ENCODE measurements around the gene MAD1L1.

MAD1L1 gene

DNA sequence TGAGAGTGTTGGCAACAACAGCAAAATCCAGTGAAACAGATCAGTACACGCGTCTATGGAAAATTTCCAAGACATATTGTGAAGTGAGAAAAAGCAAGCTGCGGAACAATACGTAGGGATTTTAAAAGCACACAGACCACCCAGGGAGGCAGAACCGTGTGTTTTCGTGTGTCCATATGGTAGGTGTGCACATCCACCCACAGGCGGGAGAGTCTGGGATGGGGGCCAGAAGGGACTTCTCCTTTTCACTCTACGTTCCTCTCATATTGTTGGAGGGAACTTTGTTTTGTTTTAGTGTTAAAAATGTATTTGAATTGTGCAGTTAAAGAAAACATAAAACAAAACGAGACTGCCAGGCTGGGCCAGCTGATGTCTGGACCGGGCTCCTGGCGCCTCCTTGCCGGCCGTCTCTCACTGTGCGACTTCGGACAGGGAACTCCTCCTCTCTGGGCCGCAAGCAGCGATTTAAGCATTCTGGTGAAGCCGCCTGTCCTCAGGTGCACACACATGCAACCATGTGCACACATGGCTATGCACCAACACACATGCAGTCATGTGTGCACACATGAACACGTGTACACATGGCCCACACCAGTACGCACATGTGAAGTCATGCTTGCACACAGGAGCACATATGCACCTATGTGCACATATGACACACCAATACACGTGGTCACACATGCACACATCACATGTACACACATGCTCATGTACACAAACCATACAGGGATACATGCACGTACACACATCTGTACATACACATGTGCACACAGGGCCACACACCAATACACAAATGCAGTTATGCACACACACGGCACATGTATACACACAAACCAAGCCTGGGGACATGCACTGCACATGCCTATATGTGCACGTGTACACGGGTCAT, 421.5 kb downstream of the MAD1L1 start:
- in situ Hi-C loops (cut with MboI; ENCODE audit: low sequenced_read_pairs), result no loop called here
- Histone ChIP-seq H3K9me3 (no peaks in the 10 kb centered on the region), H3K27me3 (ENCODE audit: low read depth) (no peaks in the 10 kb centered on the region), H3K4me3 (no peak overlapping the region), H3K36me3 (replicated peaks) (no peaks in the 10 kb centered on the region), H3K4me1 (no peaks in the 10 kb centered on the region)
- no peak for DNase-seq (ENCODE audit: low spot score in 2 of 2)

DNA sequence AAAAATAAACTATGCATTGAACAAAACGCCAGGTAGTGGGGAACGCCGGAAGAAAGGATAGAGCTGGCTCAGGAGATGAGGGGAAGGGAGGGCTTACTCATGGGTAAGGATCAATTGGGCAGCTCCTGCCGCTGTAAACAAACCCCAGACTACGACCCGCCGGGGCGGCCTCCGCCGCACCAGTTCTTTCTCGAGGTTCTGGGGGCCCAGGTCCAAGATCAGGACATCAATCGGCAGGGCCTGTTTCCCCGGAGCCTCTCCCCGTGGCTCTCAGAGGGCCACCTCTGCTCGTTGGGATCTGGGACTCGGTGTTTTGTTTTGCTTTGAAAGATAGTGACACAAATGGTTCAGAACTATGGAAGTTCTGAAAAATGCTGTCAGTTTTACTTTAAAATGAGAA, 422.2 kb downstream of the MAD1L1 start:
- in situ Hi-C loops (cut with MboI; ENCODE audit: low sequenced_read_pairs), result no loop called here
- no peaks in the 10 kb centered on the region for H3K9me3 ChIP-seq
- no peak overlapping the region for H3K4me3 ChIP-seq
- H3K36me3 ChIP-seq (replicated peaks), result no peaks in the 10 kb centered on the region
- no peaks in the 10 kb centered on the region for H3K27me3 ChIP-seq (ENCODE audit: low read depth)
- no peaks in the 10 kb centered on the region for H3K4me1 ChIP-seq
- DNase-seq (ENCODE audit: low spot score in 2 of 2), result no peak

DNA sequence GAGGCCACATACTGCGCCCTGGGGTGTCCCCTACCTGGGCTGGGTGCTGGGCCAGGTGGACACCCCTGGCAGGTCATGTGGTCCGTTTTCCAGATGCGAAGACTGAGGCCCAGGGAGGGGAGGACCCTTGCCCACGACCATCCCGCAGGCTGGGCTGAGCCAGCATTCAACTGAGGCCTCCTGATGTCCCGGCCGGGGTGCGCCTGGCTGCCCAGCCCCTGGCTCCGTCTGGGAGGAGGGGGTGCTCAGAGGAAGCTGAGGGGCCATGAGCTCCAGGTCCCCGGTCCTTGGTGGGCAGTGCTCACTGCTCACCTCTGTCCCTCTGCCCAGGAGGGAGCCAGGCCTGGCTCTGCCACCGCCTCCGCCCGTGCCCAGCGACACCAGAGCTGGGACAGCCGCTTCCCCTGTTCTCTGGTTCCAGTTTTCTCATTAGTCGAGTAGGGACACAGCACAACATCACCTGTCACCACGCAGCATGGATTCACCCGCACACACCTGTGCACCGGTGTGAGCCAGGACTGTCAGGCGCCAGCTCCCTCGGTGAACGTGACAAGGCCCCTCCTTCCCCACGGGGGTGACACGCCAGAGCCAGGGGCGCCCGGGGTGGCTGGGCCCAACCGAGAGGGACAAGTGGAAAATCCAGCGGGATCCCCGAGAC, 423.0 kb downstream of the MAD1L1 start:
- in situ Hi-C loops (cut with MboI; ENCODE audit: low sequenced_read_pairs), result no loop called here
- DNase-seq (ENCODE audit: low spot score in 2 of 2), result no peak
- H3K9me3 ChIP-seq, result no peaks in the 10 kb centered on the region
- no peaks in the 10 kb centered on the region for H3K4me1 ChIP-seq
- H3K4me3 ChIP-seq, result no peak overlapping the region
- no peaks in the 10 kb centered on the region for H3K27me3 ChIP-seq (ENCODE audit: low read depth)
- no peaks in the 10 kb centered on the region for H3K36me3 ChIP-seq (replicated peaks)

- Histone ChIP-seq H3K9me3 (no peaks in the 10 kb centered on the region), H3K4me3 (no peak overlapping the region), H3K27me3 (ENCODE audit: low read depth) (no peaks in the 10 kb centered on the region), H3K4me1 (no peaks in the 10 kb centered on the region), H3K36me3 (replicated peaks) (no peaks in the 10 kb centered on the region)
- in situ Hi-C loops (cut with MboI; ENCODE audit: low sequenced_read_pairs), result no loop called here
- no peak for DNase-seq (ENCODE audit: low spot score in 2 of 2)
These were observed 423.7 kb downstream of the MAD1L1 start for GRCh38 chr7:1809070-1809469.

DNA sequence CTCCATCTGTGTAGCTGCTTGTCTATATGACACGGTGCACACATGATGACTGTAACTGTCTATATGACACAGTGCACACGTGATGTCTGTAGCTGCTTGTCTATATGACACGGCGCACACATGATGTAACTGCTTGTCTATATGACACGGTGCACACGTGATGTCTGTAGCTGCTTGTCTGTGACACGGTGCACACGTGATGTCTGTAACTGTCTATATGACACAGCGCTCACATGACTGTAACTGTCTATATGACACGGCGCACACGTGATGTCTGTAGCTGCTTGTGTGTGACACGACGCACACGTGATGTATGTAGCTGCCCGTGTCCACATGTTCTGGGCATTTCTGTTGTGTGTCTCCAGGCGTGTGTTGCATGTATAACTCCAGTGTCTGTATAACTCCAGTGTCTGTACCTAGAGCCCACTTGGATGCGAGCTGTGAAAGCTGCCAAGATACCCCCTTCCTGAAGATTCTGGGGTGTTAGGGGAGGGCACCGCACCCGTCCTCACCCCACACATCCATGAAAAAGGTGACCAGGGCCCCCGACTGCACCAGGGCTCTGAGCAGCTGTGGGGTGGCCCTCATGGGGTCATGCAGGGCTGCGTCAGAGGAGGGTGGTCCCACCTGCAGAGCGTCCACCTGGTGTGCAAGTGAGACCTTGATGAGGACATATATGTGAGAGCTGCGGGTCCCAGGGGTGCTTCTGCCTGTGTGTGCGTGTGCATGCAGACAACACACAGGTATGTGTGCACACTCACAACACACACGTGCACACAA, 424.7 kb downstream of the MAD1L1 start:
- in situ Hi-C loops (cut with MboI; ENCODE audit: low sequenced_read_pairs), result no loop called here
- H3K36me3 ChIP-seq (replicated peaks), result no peaks in the 10 kb centered on the region
- no peak for DNase-seq (ENCODE audit: low spot score in 2 of 2)
- no peaks in the 10 kb centered on the region for H3K27me3 ChIP-seq (ENCODE audit: low read depth)
- no peak overlapping the region for H3K4me3 ChIP-seq
- no peaks in the 10 kb centered on the region for H3K4me1 ChIP-seq
- H3K9me3 ChIP-seq, result no peaks in the 10 kb centered on the region

DNA sequence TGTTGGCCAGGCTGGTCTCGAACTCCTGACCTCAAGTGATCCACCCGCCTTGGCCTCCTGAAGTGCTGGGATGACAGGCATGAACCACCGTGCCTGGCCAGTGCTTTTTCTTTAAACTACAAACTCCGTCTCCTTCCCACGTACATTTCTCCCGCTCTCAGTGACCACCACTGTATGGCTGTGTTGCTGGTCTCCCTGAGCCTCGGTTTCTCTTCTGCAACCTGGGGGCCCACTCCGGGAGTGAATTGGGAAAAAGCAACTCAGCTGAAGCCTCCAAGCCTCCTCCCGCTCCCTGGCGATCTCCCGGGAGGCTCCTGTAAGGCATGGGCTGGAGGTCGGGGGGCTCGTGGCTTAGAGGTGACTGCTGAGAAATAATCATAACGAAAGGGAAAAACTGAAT, 426.4 kb downstream of the MAD1L1 start:
- DNase-seq (ENCODE audit: low spot score in 2 of 2), result no peak
- in situ Hi-C loops (cut with MboI; ENCODE audit: low sequenced_read_pairs), result no loop called here

GRCh38 chr7:1804310-1804709, 428.4 kb downstream of the MAD1L1 start:
- Histone ChIP-seq H3K36me3 (replicated peaks) (no peaks in the 10 kb centered on the region), H3K4me3 (no peak overlapping the region), H3K4me1 (no peaks in the 10 kb centered on the region), H3K27me3 (ENCODE audit: low read depth) (no peaks in the 10 kb centered on the region), H3K9me3 (no peaks in the 10 kb centered on the region; the same call in 1 of the 2 replicates)
- in situ Hi-C loops (cut with MboI; ENCODE audit: low sequenced_read_pairs), result no loop called here
- DNase-seq (ENCODE audit: low spot score in 2 of 2), result no peak

More for the DNA sequence above, 426.4 kb downstream of the MAD1L1 start:
- no peaks in the 10 kb centered on the region for H3K27me3 ChIP-seq (ENCODE audit: low read depth)
- no peaks in the 10 kb centered on the region; the same call in 1 of the 2 replicates for H3K9me3 ChIP-seq
- no peak overlapping the region for H3K4me3 ChIP-seq
- no peaks in the 10 kb centered on the region for H3K36me3 ChIP-seq (replicated peaks)
- no peaks in the 10 kb centered on the region for H3K4me1 ChIP-seq

GRCh38 chr7:1802899-1803298, 429.8 kb downstream of the MAD1L1 start:
- Histone ChIP-seq H3K9me3 (no peaks in the 10 kb centered on the region; the same call in 1 of the 2 replicates), H3K27me3 (ENCODE audit: low read depth) (no peaks in the 10 kb centered on the region), H3K4me3 (no peak overlapping the region), H3K4me1 (no peaks in the 10 kb centered on the region), H3K36me3 (replicated peaks) (no peaks in the 10 kb centered on the region)
- in situ Hi-C loops (cut with MboI; ENCODE audit: low sequenced_read_pairs), result no loop called here
- no peak for DNase-seq (ENCODE audit: low spot score in 2 of 2)

DNA sequence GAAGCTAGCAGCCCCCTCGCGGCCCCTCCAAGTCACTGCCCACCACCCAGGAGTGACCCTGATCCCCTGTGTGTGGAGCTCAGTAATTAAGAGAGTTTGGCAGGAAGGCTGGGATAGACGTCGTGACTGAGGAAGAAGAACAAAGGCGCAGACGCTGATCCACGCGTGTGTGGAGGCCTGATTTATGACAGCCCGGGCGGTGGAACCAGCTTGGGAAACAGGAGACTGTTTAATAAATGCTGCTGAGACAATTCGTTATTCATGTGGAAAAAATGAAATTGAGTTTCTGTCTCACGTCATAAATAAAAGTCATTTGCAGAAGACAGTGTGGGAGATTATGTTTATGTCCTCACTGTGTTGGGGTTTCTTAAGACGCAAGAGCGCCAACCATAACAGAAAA, 431.8 kb downstream of the MAD1L1 start:
- no peaks in the 10 kb centered on the region for H3K4me1 ChIP-seq
- H3K9me3 ChIP-seq, result no peaks in the 10 kb centered on the region; the same call in 1 of the 2 replicates
- in situ Hi-C loops (cut with MboI; ENCODE audit: low sequenced_read_pairs), result no loop called here
- no peak overlapping the region for H3K4me3 ChIP-seq
- no peak for DNase-seq (ENCODE audit: low spot score in 2 of 2)
- H3K36me3 ChIP-seq (replicated peaks), result no peaks in the 10 kb centered on the region
- peaks cover under 1% of the 10 kb centered on the region; the same call in 1 of the 2 replicates for H3K27me3 ChIP-seq (ENCODE audit: low read depth)

- in situ Hi-C loops (cut with MboI; ENCODE audit: low sequenced_read_pairs), result no loop called here
These were observed 434.6 kb downstream of the MAD1L1 start for GRCh38 chr7:1798191-1798590.

GRCh38 chr7:1794888-1795542, 437.7 kb downstream of the MAD1L1 start:
- peak in 1 of 2 experiments; percentile 8 for DNase-seq (ENCODE audit: low spot score in 2 of 2)
- no peaks in the 10 kb centered on the region for H3K4me1 ChIP-seq
- no peaks in the 10 kb centered on the region; the same call in 1 of the 2 replicates for H3K9me3 ChIP-seq
- no peak overlapping the region for H3K4me3 ChIP-seq
- in situ Hi-C loops (cut with MboI; ENCODE audit: low sequenced_read_pairs), result no loop called here
- no peaks in the 10 kb centered on the region for H3K36me3 ChIP-seq (replicated peaks)
- H3K27me3 ChIP-seq (ENCODE audit: low read depth), result peaks cover 7% of the 10 kb centered on the region

More at GRCh38 chr7:1798191-1798590, 434.6 kb downstream of the MAD1L1 start:
- Histone ChIP-seq H3K27me3 (ENCODE audit: low read depth) (peaks cover 7% of the 10 kb centered on the region), H3K36me3 (replicated peaks) (no peaks in the 10 kb centered on the region), H3K4me3 (no peak overlapping the region), H3K4me1 (no peaks in the 10 kb centered on the region), H3K9me3 (no peaks in the 10 kb centered on the region; the same call in none of the 2 replicates)
- DNase-seq (ENCODE audit: low spot score in 2 of 2), result no peak

DNA sequence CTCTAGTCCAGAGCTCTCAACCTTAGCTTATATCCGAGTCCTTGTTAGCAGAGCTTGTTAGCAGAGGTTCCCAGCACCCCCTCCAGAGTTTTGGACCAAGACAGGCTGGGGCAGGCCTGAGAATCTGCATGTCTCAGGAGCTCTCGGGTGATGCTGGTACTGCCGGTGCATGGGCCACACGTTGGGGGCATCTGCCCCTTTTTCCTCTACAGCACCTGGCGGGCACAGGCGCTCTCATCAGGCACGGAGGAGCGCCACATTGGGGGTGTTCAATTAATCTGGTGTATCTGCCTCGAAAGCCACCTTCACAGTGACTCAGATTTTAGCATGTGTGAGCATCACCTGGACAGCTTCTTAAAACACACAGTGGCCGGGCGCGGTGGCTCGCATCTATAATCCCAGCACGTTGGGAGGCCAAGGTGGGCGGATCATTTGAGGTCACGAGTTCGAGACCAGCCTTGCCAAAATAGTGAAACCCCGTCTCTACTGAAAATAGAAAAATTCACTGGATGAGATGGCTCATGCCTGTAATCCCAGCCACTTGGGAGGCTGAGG, 445.0 kb downstream of the MAD1L1 start:
- no peaks in the 10 kb centered on the region for H3K4me1 ChIP-seq
- H3K9me3 ChIP-seq, result no peaks in the 10 kb centered on the region
- in situ Hi-C loops (cut with MboI; ENCODE audit: low sequenced_read_pairs), result no loop called here
- no peak for DNase-seq (ENCODE audit: low spot score in 2 of 2)
- H3K4me3 ChIP-seq, result no peak overlapping the region
- H3K36me3 ChIP-seq (replicated peaks), result no peaks in the 10 kb centered on the region
- H3K27me3 ChIP-seq (ENCODE audit: low read depth), result no peaks in the 10 kb centered on the region

GRCh38 chr7:1787241-1787640, 445.5 kb downstream of the MAD1L1 start:
- H3K4me1 ChIP-seq, result no peaks in the 10 kb centered on the region
- in situ Hi-C loops (cut with MboI; ENCODE audit: low sequenced_read_pairs), result no loop called here
- H3K36me3 ChIP-seq (replicated peaks), result no peaks in the 10 kb centered on the region
- H3K9me3 ChIP-seq, result no peaks in the 10 kb centered on the region
- H3K27me3 ChIP-seq (ENCODE audit: low read depth), result no peaks in the 10 kb centered on the region
- no peak overlapping the region for H3K4me3 ChIP-seq
- DNase-seq (ENCODE audit: low spot score in 2 of 2), result no peak
